Liver (tissue), 9 donors: Measurements from ENCODE around the gene SLC18A2. TPM values are rescaled to one million over a fixed set of nuclear protein-coding genes. Genes with fewer than 3 reads are reported as not detected.

ENCODE experiments used
- DNase-seq: peaks from one replicate; pipeline ENCODE4 v3.0.0-alpha.2; 2017; ENCODE audit warnings: low spot score
- H3K27ac ChIP-seq, 2 donors: one replicate each; pipeline ENCODE4 v1.7.0; 2013; ENCODE audit warnings: inconsistent platforms in 2 of 2, low read length in 2 of 2, control low read depth in 1 of 2, low read depth in 1 of 2, mild to moderate bottlenecking in 1 of 2
- H3K27me3 ChIP-seq, 4 donors: one replicate each; pipeline versions ENCODE4 v1.6.1 to v1.7.0; 2013; ENCODE audit warnings: low read length in 3 of 4, inconsistent platforms in 1 of 4, mild to moderate bottlenecking in 1 of 4, moderate library complexity in 1 of 4; ENCODE audit not compliant: control insufficient read depth in 4 of 4, insufficient read depth in 4 of 4
- H3K36me3 ChIP-seq, 4 donors: one replicate each; pipeline versions ENCODE4 v1.6.1 to v1.7.0; 2013; ENCODE audit warnings: low read length in 3 of 4, mild to moderate bottlenecking in 3 of 4, low read depth in 1 of 4, moderate library complexity in 1 of 4; ENCODE audit not compliant: control insufficient read depth in 4 of 4, insufficient read depth in 3 of 4
- H3K4me1 ChIP-seq, 4 donors: one replicate each; pipeline versions ENCODE4 v1.6.1 to v1.7.0; 2013; ENCODE audit warnings: low read length in 3 of 4, mild to moderate bottlenecking in 3 of 4, moderate library complexity in 1 of 4; ENCODE audit not compliant: control insufficient read depth in 4 of 4, insufficient read depth in 4 of 4
- H3K4me3 ChIP-seq, 3 donors: one replicate each; pipeline versions ENCODE4 v1.6.1 to v1.7.0; 2013; ENCODE audit warnings: low read length in 3 of 3, control low read depth in 1 of 3, low read depth in 1 of 3, mild to moderate bottlenecking in 1 of 3
- H3K9ac ChIP-seq, 2 donors: one replicate each; pipeline ENCODE4 v1.7.0; 2013; ENCODE audit warnings: low read length in 2 of 2, mild to moderate bottlenecking in 2 of 2, moderate library complexity in 2 of 2, control low read depth in 1 of 2, low read depth in 1 of 2
- H3K9me3 ChIP-seq, 4 donors: one replicate each; pipeline versions ENCODE4 v1.6.1 to v1.7.0; 2013; ENCODE audit warnings: low read length in 3 of 4; ENCODE audit not compliant: control insufficient read depth in 4 of 4
- ATF3 ChIP-seq: IDR thresholded peaks from 2 replicates; pipeline ENCODE4 v1.6.1; 2016; ENCODE audit warnings: antibody characterized with exemption
- CTCF ChIP-seq: fragments of 150-350 bp; IDR thresholded peaks from 2 replicates; pipeline ENCODE4 v1.5.1; 2017; ENCODE audit warnings: improper control_type of control experiment, low read depth, low read length; ENCODE audit not compliant: missing input control
- EGR1 ChIP-seq, 2 donors: IDR thresholded peaks; 2 replicates each; pipeline ENCODE4 v1.6.1; 2016 to 2018; ENCODE audit warnings: antibody characterized with exemption in 2 of 2, low read depth in 2 of 2
- FOXA1 ChIP-seq: IDR thresholded peaks from 2 replicates; pipeline ENCODE4 v1.6.1; 2016; ENCODE audit warnings: antibody characterized with exemption
- FOXA2 ChIP-seq: IDR thresholded peaks from 2 replicates; pipeline ENCODE4 v1.6.1; 2016; ENCODE audit warnings: antibody characterized with exemption
- GABPA ChIP-seq, 2 donors: IDR thresholded peaks in 1 of 2; conservative IDR thresholded peaks in 1 of 2; 2 replicates each; pipeline ENCODE4 v1.6.1; 2016; ENCODE audit warnings: antibody characterized with exemption in 2 of 2, mild to moderate bottlenecking in 1 of 2, moderate library complexity in 1 of 2
- HNF4A ChIP-seq, 2 donors: conservative IDR thresholded peaks; 2 replicates each; pipeline ENCODE4 v1.6.1; 2016; ENCODE audit warnings: antibody characterized with exemption in 2 of 2, mild to moderate bottlenecking in 2 of 2
- JUND ChIP-seq, 2 donors: IDR thresholded peaks; 2 replicates each; pipeline ENCODE4 v1.6.1; 2016; ENCODE audit warnings: antibody characterized with exemption in 2 of 2
- NR2F2 ChIP-seq: IDR thresholded peaks from 2 replicates; pipeline ENCODE4 v1.6.1; 2016; ENCODE audit warnings: antibody characterized with exemption
- RAD21 ChIP-seq, 2 donors: IDR thresholded peaks; 2 replicates each; pipeline ENCODE4 v1.6.1; 2016; ENCODE audit warnings: antibody characterized with exemption in 2 of 2, mild to moderate bottlenecking in 2 of 2
- REST ChIP-seq: IDR thresholded peaks from 2 replicates; pipeline ENCODE4 v1.6.1; 2016; ENCODE audit warnings: antibody characterized with exemption, mild to moderate bottlenecking
- RXRA ChIP-seq, 2 donors: IDR thresholded peaks; 2 replicates each; pipeline ENCODE4 v1.6.1; 2017 to 2018; ENCODE audit warnings: antibody characterized with exemption in 2 of 2, mild to moderate bottlenecking in 1 of 2
- SP1 ChIP-seq: IDR thresholded peaks from 2 replicates; pipeline ENCODE4 v1.6.1; 2018; ENCODE audit warnings: antibody characterized with exemption, mild to moderate bottlenecking
- TAF1 ChIP-seq: conservative IDR thresholded peaks from 2 replicates; pipeline ENCODE4 v1.6.1; 2016; ENCODE audit warnings: antibody characterized with exemption, mild to moderate bottlenecking
- YY1 ChIP-seq: IDR thresholded peaks from 2 replicates; pipeline ENCODE4 v1.6.1; 2016; ENCODE audit warnings: antibody characterized with exemption, mild to moderate bottlenecking
- ZBTB33 ChIP-seq: IDR thresholded peaks from 2 replicates; pipeline ENCODE4 v1.6.1; 2016; ENCODE audit warnings: antibody characterized with exemption
- WGBS: extraction: QIAGEN DNeasy Blood & Tissue Kit; methylation state at CpG from one replicate; pipeline ENCODE4 v1.1.7; 2013; 5-methylcytosine and 5-hydroxymethylcytosine counted together
- polyA plus RNA-seq, 2 donors: library from polyadenylated mRNA; stranded (reverse) in 1 of 2; unstranded in 1 of 2; fragments of 200-250 nt in 1 of 2; fragments of >200 nt in 1 of 2; fragmentation: Nextera tagmentation in 1 of 2; extraction: Ambion mirVana in 1 of 2; gene quantifications; one replicate each; pipeline versions ENCODE4 v1.2.1 to v1.2.3, GENCODE V29; 2013 to 2015
- total RNA-seq, 2 donors: library from RNA; depleted of rRNA; stranded (reverse); fragments of >200 nt; gene quantifications; one replicate each; pipeline ENCODE4 v1.2.3, GENCODE V29; 2014
- donor health status: healthy.
- donor health status: healthy.
- donor health status: healthy.
- donor health status: healthy.
- donor health status: healthy.

The SLC18A2 gene
- total and polyA plus RNA-seq, 4 donors: 0.92 to 3.7 (median 1.4) TPM

- H3K36me3 ChIP-seq: no peaks in the 10 kb centered on the region
- no peaks in the 10 kb centered on the region for H3K27me3 ChIP-seq
- TF ChIP-seq JUND (IDR thresholded peaks at IDR 0.05) (no peak), HNF4A (conservative IDR thresholded peaks at IDR 0.05) (no peak), YY1 (no peak), GABPA (IDR thresholded peaks at IDR 0.05 in 1 of 2, conservative IDR thresholded peaks at IDR 0.05 in 1 of 2) (no peak), TAF1 (no peak), EGR1 (IDR thresholded peaks at IDR 0.05; ENCODE audit: low read depth in 2 of 2) (no peak), NR2F2 (no peak), REST (no peak), SP1 (no peak)
- no peak overlapping the region for H3K27ac ChIP-seq
- 94% methylated on average over 3 of the region's 3 CpGs for WGBS
- H3K4me1 ChIP-seq: no peaks in the 10 kb centered on the region
- H3K9ac ChIP-seq: no peak overlapping the region
- H3K9me3 ChIP-seq: no peaks in the 10 kb centered on the region
- DNase-seq: no peak
- no peak overlapping the region for H3K4me3 ChIP-seq
These were observed 33.1 kb downstream of the SLC18A2 start for GRCh38 chr10:117273980-117274379.

- Histone ChIP-seq H3K4me3 (no peak overlapping the region), H3K9ac (no peak overlapping the region), H3K9me3 (no peaks in the 10 kb centered on the region), H3K4me1 (no peaks in the 10 kb centered on the region), H3K36me3 (no peaks in the 10 kb centered on the region), H3K27ac (no peak overlapping the region), H3K27me3 (no peaks in the 10 kb centered on the region)
- 95% methylated on average over 5 of the region's 5 CpGs for WGBS
- no peak for DNase-seq
- TF ChIP-seq HNF4A (conservative IDR thresholded peaks at IDR 0.05) (no peak), RXRA (IDR thresholded peaks at IDR 0.05) (no peak), GABPA (IDR thresholded peaks at IDR 0.05 in 1 of 2, conservative IDR thresholded peaks at IDR 0.05 in 1 of 2) (no peak), FOXA2 (no peak), YY1 (no peak), CTCF (no peak)
These were observed 33.6 kb downstream of the SLC18A2 start for GRCh38 chr10:117274509-117274908.

GRCh38 chr10:117275121-117275520, 34.2 kb downstream of the SLC18A2 start:
- no peaks in the 10 kb centered on the region for H3K9me3 ChIP-seq
- H3K36me3 ChIP-seq: no peaks in the 10 kb centered on the region
- TF ChIP-seq TAF1 (no peak), ATF3 (no peak), SP1 (no peak), GABPA (IDR thresholded peaks at IDR 0.05 in 1 of 2, conservative IDR thresholded peaks at IDR 0.05 in 1 of 2) (no peak), CTCF (no peak), FOXA1 (no peak), ZBTB33 (no peak), RAD21 (IDR thresholded peaks at IDR 0.05) (no peak), EGR1 (IDR thresholded peaks at IDR 0.05; ENCODE audit: low read depth in 2 of 2) (no peak), HNF4A (conservative IDR thresholded peaks at IDR 0.05) (no peak)
- no peak overlapping the region for H3K9ac ChIP-seq
- no peak overlapping the region for H3K27ac ChIP-seq
- H3K27me3 ChIP-seq: no peaks in the 10 kb centered on the region
- 76% methylated on average over 3 of the region's 3 CpGs for WGBS
- no peak for DNase-seq
- no peaks in the 10 kb centered on the region for H3K4me1 ChIP-seq
- H3K4me3 ChIP-seq: no peak overlapping the region
